ENCODE measurements around the gene NRCAM. TPM values are rescaled to one million over a fixed set of nuclear protein-coding genes. Genes with fewer than 3 reads are reported as not detected.

The NRCAM gene
- total and polyA plus RNA-seq, 2 of the 13 experiments (the other 11 are each of a cell fraction or from before 2014, with no cell fraction given): 0.31 to 0.33 TPM

DNA sequence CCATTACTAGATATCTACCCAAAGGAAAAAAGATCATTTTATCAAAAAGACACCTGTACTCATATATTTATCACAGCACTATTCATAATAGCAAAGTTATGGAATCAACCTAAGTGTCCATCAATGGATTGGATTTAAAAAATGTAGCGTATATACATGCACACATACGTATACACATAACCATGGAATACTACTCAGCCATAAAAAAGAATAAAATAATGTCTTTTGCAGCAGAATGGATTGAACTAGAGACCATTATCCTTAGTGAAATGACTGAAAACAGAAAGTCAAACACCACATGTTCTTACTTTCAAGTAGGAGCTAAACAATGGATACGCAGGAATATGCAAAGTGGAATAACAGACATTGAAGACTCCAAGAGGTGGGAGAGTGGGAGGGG lies 168.4 kb downstream of the NRCAM start (continued):
- TF ChIP-seq, protein P1, sequence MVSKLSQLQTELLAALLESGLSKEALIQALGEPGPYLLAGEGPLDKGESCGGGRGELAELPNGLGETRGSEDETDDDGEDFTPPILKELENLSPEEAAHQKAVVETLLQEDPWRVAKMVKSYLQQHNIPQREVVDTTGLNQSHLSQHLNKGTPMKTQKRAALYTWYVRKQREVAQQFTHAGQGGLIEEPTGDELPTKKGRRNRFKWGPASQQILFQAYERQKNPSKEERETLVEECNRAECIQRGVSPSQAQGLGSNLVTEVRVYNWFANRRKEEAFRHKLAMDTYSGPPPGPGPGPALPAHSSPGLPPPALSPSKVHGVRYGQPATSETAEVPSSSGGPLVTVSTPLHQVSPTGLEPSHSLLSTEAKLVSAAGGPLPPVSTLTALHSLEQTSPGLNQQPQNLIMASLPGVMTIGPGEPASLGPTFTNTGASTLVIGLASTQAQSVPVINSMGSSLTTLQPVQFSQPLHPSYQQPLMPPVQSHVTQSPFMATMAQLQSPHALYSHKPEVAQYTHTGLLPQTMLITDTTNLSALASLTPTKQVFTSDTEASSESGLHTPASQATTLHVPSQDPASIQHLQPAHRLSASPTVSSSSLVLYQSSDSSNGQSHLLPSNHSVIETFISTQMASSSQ (IDR thresholded peaks at IDR 0.05; ENCODE audit: low read depth): no peak
- TF ChIP-seq, protein P1 (CRISPR knock-in tag; IDR thresholded peaks at IDR 0.05; ENCODE audit: borderline replicate concordance): no peak
- TF ChIP-seq SMARCC2 (IDR thresholded peaks at IDR 0.05): no peak
- no peak for TF ChIP-seq KDM3A (CRISPR knock-in tag; IDR thresholded peaks at IDR 0.05; ENCODE audit: low read depth)
- TF ChIP-seq ZNF143 (CRISPR knock-in tag; IDR thresholded peaks at IDR 0.05): no peak
- TF ChIP-seq ZFP62 (CRISPR knock-in tag; IDR thresholded peaks at IDR 0.05): no peak
- TF ChIP-seq SCMH1 (CRISPR knock-in tag; IDR thresholded peaks at IDR 0.05; ENCODE audit: borderline replicate concordance): no peak
- TF ChIP-seq CEBPG (CRISPR knock-in tag; IDR thresholded peaks at IDR 0.05): no peak
- no peak for TF ChIP-seq MTA3 (CRISPR knock-in tag; IDR thresholded peaks at IDR 0.05)
- no peak for TF ChIP-seq THAP11 (CRISPR knock-in tag; IDR thresholded peaks at IDR 0.05)

DNA sequence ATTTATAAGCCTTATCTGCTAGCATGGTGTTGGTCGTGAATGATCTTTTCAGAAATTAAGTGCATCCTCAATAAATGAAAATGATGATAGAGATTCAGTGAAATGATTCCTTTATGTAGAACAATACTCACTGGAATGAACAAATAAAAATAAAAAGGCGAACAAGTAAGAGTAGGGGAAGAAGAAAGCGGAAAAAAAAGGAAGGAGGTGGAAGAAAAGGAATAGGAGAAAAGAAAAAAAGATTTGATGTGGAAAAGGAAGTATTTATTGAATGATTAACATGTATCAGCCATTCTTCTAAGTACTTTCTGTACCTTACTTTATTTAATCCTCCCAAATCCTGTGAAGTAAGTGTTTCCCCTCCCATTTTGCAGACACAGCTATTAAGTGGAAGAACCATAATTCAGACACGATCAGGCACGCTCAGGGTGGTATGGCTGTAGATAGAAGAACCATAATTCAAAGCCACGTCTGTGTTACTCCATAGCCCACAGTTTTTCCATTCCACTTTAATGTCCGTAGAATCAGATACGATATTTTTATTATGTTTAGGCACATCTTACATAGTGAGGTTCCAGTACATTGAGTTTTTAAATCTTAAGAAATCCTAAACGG lies 169.8 kb downstream of the NRCAM start:
- FAIRE-seq (no peak), ATAC-seq (no peak), DNase-seq (ENCODE audit: low spot score) (no peak)
- Histone ChIP-seq H3K27ac (ENCODE audit: extremely low read length, insufficient read depth, low read length) (no peak overlapping the region), H3K4me1 (ENCODE audit: insufficient read depth, low read length) (no peaks in the 10 kb centered on the region), H3K9ac (ENCODE audit: insufficient read depth, low read depth, low read length) (no peak overlapping the region), H2AFZ (ENCODE audit: low read length) (no peak overlapping the region), H3K9me3 (ENCODE audit: low read length) (no peaks in the 10 kb centered on the region), H3K79me2 (ENCODE audit: insufficient read depth, low read length) (no peaks in the 10 kb centered on the region), H3K4me2 (ENCODE audit: low read depth, low read length) (no peak overlapping the region), H4K20me1 (ENCODE audit: insufficient read depth, low read length) (no peaks in the 10 kb centered on the region), H3K4me3 (replicated peaks in 1 of 3; ENCODE audit: insufficient read depth in 1 of 3, low read depth in 2 of 3, low read length in 3 of 3) (no peak overlapping the region), H3K27me3 (ENCODE audit: control insufficient read depth in 1 of 2, insufficient read depth in 2 of 2, low read length in 2 of 2) (no peaks in the 10 kb centered on the region), H3K36me3 (replicated peaks in 1 of 2; ENCODE audit: control insufficient read depth in 1 of 2, insufficient read depth in 2 of 2, low read length in 2 of 2) (no peaks in the 10 kb centered on the region)
- no TSS peak for BruUV-seq (replicated peaks)
- 39% methylated on average over 9 of the region's 9 CpGs for WGBS (ENCODE audit: low lambda C conversion rate)
- ChIA-PET CTCF (ENCODE audit: low intra/inter-chr PET ratio, low total read pairs) (no interaction called here), POLR2A (no interaction called here)
- intact Hi-C loops (cut with micrococcal nuclease; ENCODE audit: unreplicated experiment) (no loop called here), in situ Hi-C loops (cut with HindIII; ENCODE audit: extremely low pct_ligation_motif_present, low pct_unique_long_range_greater_than_20kb) (no loop called here)
- TF ChIP-seq SP1 (IDR thresholded peaks at IDR 0.05) (no peak), SP1 (CRISPR knock-in tag; IDR thresholded peaks at IDR 0.05) (no peak), RELA (CRISPR knock-in tag; IDR thresholded peaks at IDR 0.05) (no peak), SIX4 (CRISPR knock-in tag; IDR thresholded peaks at IDR 0.05) (no peak), NAIF1 (CRISPR knock-in tag; IDR thresholded peaks at IDR 0.05; ENCODE audit: borderline replicate concordance) (no peak), RFX5 (IDR thresholded peaks at IDR 0.05; ENCODE audit: low read depth, low read length) (no peak), ZNF367 (CRISPR knock-in tag; IDR thresholded peaks at IDR 0.05; ENCODE audit: borderline replicate concordance) (no peak), CEBPG (CRISPR knock-in tag; IDR thresholded peaks at IDR 0.05) (no peak), HHEX (CRISPR knock-in tag; IDR thresholded peaks at IDR 0.05) (no peak), ZNF441 (CRISPR knock-in tag; IDR thresholded peaks at IDR 0.05; ENCODE audit: borderline replicate concordance) (no peak)

Data from HepG2 (cell line).